CD4-positive, CD25-positive, alpha-beta regulatory T cell (primary cell): ENCODE results near the gene BABAM2. TPM values are rescaled to one million over a fixed set of nuclear protein-coding genes. Genes with fewer than 3 reads are reported as not detected.
A peak's percentile ranks its signal among the peaks of the same experiment; 100 is the strongest.

Experiments used
- ATAC-seq, 2 donors: fragments of 150-1000 bp; cut with Tn5 transposase; one replicate each; pipeline ENCODE4 v1.10.0; 2021; ENCODE audit warnings: low read depth in 2 of 2, moderate number of reproducible peaks in 2 of 2, moderate library complexity in 1 of 2
- DNase-seq, 3 donors: peaks; one replicate each; pipeline versions ENCODE4 v3.0.0 to v3.0.0-alpha.2; 2012 to 2022; ENCODE audit warnings: mixed read lengths in 1 of 3
- H3K27ac ChIP-seq: one replicate; pipeline ENCODE4 v1.7.0; 2013; ENCODE audit warnings: mild to moderate bottlenecking, low read length; ENCODE audit not compliant: insufficient read depth, poor library complexity, severe bottlenecking
- H3K27me3 ChIP-seq: one replicate; pipeline ENCODE4 v1.7.0; 2013; ENCODE audit warnings: low read length; ENCODE audit not compliant: control insufficient read depth, insufficient read depth
- H3K36me3 ChIP-seq: one replicate; pipeline ENCODE4 v1.7.0; 2013; ENCODE audit warnings: mild to moderate bottlenecking, low read length, moderate library complexity; ENCODE audit not compliant: control insufficient read depth, insufficient read depth
- H3K4me1 ChIP-seq: 2 replicates; pipeline ENCODE4 v1.7.0; 2013; ENCODE audit warnings: mild to moderate bottlenecking, low read length; ENCODE audit not compliant: insufficient read depth, control insufficient read depth, poor library complexity, severe bottlenecking
- H3K4me3 ChIP-seq: one replicate; pipeline ENCODE4 v1.7.0; 2013; ENCODE audit warnings: low read depth, mild to moderate bottlenecking, low read length, moderate library complexity
- H3K9me3 ChIP-seq, 2 experiments: 1 replicate in 1 of 2; 2 replicates in 1 of 2; pipeline ENCODE4 v1.7.0; 2013; ENCODE audit warnings: low read length in 2 of 2, mild to moderate bottlenecking in 1 of 2, moderate library complexity in 1 of 2; ENCODE audit not compliant: control insufficient read depth in 2 of 2
- H3K27ac Mint-ChIP-seq, 3 donors: one replicate each; pipeline ENCODE4 v1.8.0; 2020 to 2022; ENCODE audit warnings: mild to moderate bottlenecking in 3 of 3, mixed read lengths in 3 of 3, moderate library complexity in 2 of 3
- H3K27me3 Mint-ChIP-seq: one replicate; pipeline ENCODE4 v1.8.0; 2022; ENCODE audit warnings: mild to moderate bottlenecking, mixed read lengths
- H3K36me3 Mint-ChIP-seq: one replicate; pipeline ENCODE4 v1.8.0; 2020; ENCODE audit warnings: mixed read lengths
- H3K4me1 Mint-ChIP-seq, 4 donors: one replicate each; pipeline ENCODE4 v1.8.0; 2020 to 2022; ENCODE audit warnings: mixed read lengths in 4 of 4, mild to moderate bottlenecking in 1 of 4
- H3K4me3 Mint-ChIP-seq, 4 donors: one replicate each; pipeline ENCODE4 v1.8.0; 2020 to 2022; ENCODE audit warnings: mild to moderate bottlenecking in 4 of 4, mixed read lengths in 4 of 4, moderate library complexity in 3 of 4
- H3K9me3 Mint-ChIP-seq, 7 donors: one replicate each; pipeline ENCODE4 v1.8.0; 2020 to 2022; ENCODE audit warnings: mixed read lengths in 7 of 7, mild to moderate bottlenecking in 3 of 7, moderate library complexity in 2 of 7
- polyA plus RNA-seq, 4 donors: library from polyadenylated mRNA; unstranded; fragments of 300-500 nt; fragmentation: Illumina TruSeq; gene quantifications; one replicate each; pipeline ENCODE4 v1.2.3, GENCODE V29; 2021
- total RNA-seq: library from RNA; stranded (reverse); gene quantifications from one replicate; pipeline ENCODE4 v1.2.3, GENCODE V29; 2022

The BABAM2 gene
- total and polyA plus RNA-seq, 5 donors from 2014 or later = 42.9 to 70.0 (median 58.5) TPM

GRCh38 chr2:28350791-28351285 is 460.3 kb downstream of the BABAM2 start:
- Histone ChIP-seq H3K36me3 (no peaks in the 10 kb centered on the region), H3K4me1 (peaks cover 30% of the 10 kb centered on the region), H3K27ac (no peak overlapping the region), H3K27me3 (no peaks in the 10 kb centered on the region), H3K9me3 (no peaks in the 10 kb centered on the region), H3K4me3 (no peak overlapping the region)
- peaks cover 4% of the 10 kb centered on the region for H3K36me3 Mint-ChIP-seq
- no peaks in the 10 kb centered on the region for H3K9me3 Mint-ChIP-seq
- no peak for ATAC-seq
- H3K27ac Mint-ChIP-seq = peak overlapping the region in 1 of 3 donors; percentile 14
- no peak overlapping the region for H3K4me3 Mint-ChIP-seq
- peaks cover 5% of the 10 kb centered on the region for H3K27me3 Mint-ChIP-seq
- peaks cover 6 to 43% (median 17%) of the 10 kb centered on the region in 4 donors for H3K4me1 Mint-ChIP-seq
- DNase-seq = no peak

GRCh38 chr2:28351621-28352020 is 461.1 kb downstream of the BABAM2 start:
- peaks cover 4% of the 10 kb centered on the region for H3K36me3 Mint-ChIP-seq
- no peak overlapping the region for H3K4me3 ChIP-seq
- H3K9me3 Mint-ChIP-seq = no peaks in the 10 kb centered on the region
- no peaks in the 10 kb centered on the region for H3K27me3 ChIP-seq
- no peak overlapping the region for H3K27ac Mint-ChIP-seq
- no peak overlapping the region for H3K27ac ChIP-seq
- ATAC-seq (no peak), DNase-seq (no peak)
- no peaks in the 10 kb centered on the region for H3K36me3 ChIP-seq
- H3K4me1 Mint-ChIP-seq = peaks cover 6 to 41% (median 17%) of the 10 kb centered on the region in 4 donors
- H3K9me3 ChIP-seq = no peaks in the 10 kb centered on the region
- no peak overlapping the region for H3K4me3 Mint-ChIP-seq
- H3K27me3 Mint-ChIP-seq = peaks cover 5% of the 10 kb centered on the region
- peaks cover 30% of the 10 kb centered on the region for H3K4me1 ChIP-seq

GRCh38 chr2:28352104-28352503 is 461.6 kb downstream of the BABAM2 start:
- Mint-ChIP-seq H3K9me3 (no peaks in the 10 kb centered on the region), H3K27ac (no peak overlapping the region)
- no peaks in the 10 kb centered on the region for H3K27me3 ChIP-seq

GRCh38 chr2:28352610-28353195 is 462.2 kb downstream of the BABAM2 start:
- Histone ChIP-seq H3K27me3 (no peaks in the 10 kb centered on the region), H3K36me3 (no peaks in the 10 kb centered on the region), H3K4me3 (no peak overlapping the region), H3K9me3 (no peaks in the 10 kb centered on the region), H3K4me1 (peaks cover 23% of the 10 kb centered on the region), H3K27ac (no peak overlapping the region)
- DNase-seq = no peak
- Mint-ChIP-seq H3K4me1 (peaks cover 4 to 35% (median 16%) of the 10 kb centered on the region in 4 donors), H3K9me3 (no peaks in the 10 kb centered on the region), H3K27ac (no peak overlapping the region), H3K36me3 (peaks cover 4% of the 10 kb centered on the region), H3K4me3 (no peak overlapping the region), H3K27me3 (peaks cover 5% of the 10 kb centered on the region)
- no peak for ATAC-seq

More at GRCh38 chr2:28352104-28352503, 461.6 kb downstream of the BABAM2 start:
- peaks cover 29% of the 10 kb centered on the region for H3K4me1 ChIP-seq
- Mint-ChIP-seq H3K27me3 (peaks cover 5% of the 10 kb centered on the region), H3K4me1 (peaks cover 6 to 39% (median 17%) of the 10 kb centered on the region in 4 donors), H3K36me3 (peaks cover 4% of the 10 kb centered on the region), H3K4me3 (no peak overlapping the region)
- no peak overlapping the region for H3K4me3 ChIP-seq
- DNase-seq = no peak
- H3K9me3 ChIP-seq = no peaks in the 10 kb centered on the region
- H3K27ac ChIP-seq = no peak overlapping the region
- no peaks in the 10 kb centered on the region for H3K36me3 ChIP-seq
- no peak for ATAC-seq

- no peaks in the 10 kb centered on the region for H3K9me3 ChIP-seq
- Mint-ChIP-seq H3K27me3 (peaks cover 12% of the 10 kb centered on the region), H3K4me3 (no peak overlapping the region), H3K4me1 (peaks cover 7 to 39% (median 17%) of the 10 kb centered on the region in 4 donors), H3K27ac (peak overlapping the region; percentile 11 to 56 (median 51)), H3K36me3 (no peaks in the 10 kb centered on the region), H3K9me3 (peaks cover 0 to 1% (median 0%) of the 10 kb centered on the region in 7 donors)
- H3K4me3 ChIP-seq = no peak overlapping the region
- H3K36me3 ChIP-seq = no peaks in the 10 kb centered on the region
- H3K4me1 ChIP-seq = peaks cover 24% of the 10 kb centered on the region
- ATAC-seq (no peak), DNase-seq (no peak)
- H3K27ac ChIP-seq = no peak overlapping the region
- H3K27me3 ChIP-seq = no peaks in the 10 kb centered on the region
Observed at GRCh38 chr2:28354920-28355520, 464.5 kb downstream of the BABAM2 start.

- Mint-ChIP-seq H3K4me1 (peaks cover 7 to 43% (median 19%) of the 10 kb centered on the region in 4 donors), H3K27ac (peak overlapping the region in 2 of 3 donors; percentile 51 to 67), H3K9me3 (peaks cover 0 to 1% (median 0%) of the 10 kb centered on the region in 7 donors), H3K36me3 (no peaks in the 10 kb centered on the region), H3K4me3 (peak overlapping the region in 1 of 4 donors; percentile 60), H3K27me3 (peaks cover 12% of the 10 kb centered on the region)
- Histone ChIP-seq H3K27ac (no peak overlapping the region), H3K9me3 (no peaks in the 10 kb centered on the region), H3K4me3 (no peak overlapping the region), H3K36me3 (no peaks in the 10 kb centered on the region), H3K4me1 (peaks cover 30% of the 10 kb centered on the region), H3K27me3 (no peaks in the 10 kb centered on the region)
- no peak for ATAC-seq
- DNase-seq = no peak
Observed at GRCh38 chr2:28355521-28356094, 465.1 kb downstream of the BABAM2 start.

GRCh38 chr2:28356095-28356911 is 465.8 kb downstream of the BABAM2 start:
- ATAC-seq = no peak
- H3K9me3 Mint-ChIP-seq = peaks cover 0 to 1% (median 0%) of the 10 kb centered on the region in 7 donors

More at GRCh38 chr2:28356095-28356911, 465.8 kb downstream of the BABAM2 start:
- peak overlapping the region in 1 of 4 donors; percentile 60 for H3K4me3 Mint-ChIP-seq
- peak overlapping the region in 2 of 3 donors; percentile 67 to 69 for H3K27ac Mint-ChIP-seq
- H3K36me3 Mint-ChIP-seq = no peaks in the 10 kb centered on the region
- Histone ChIP-seq H3K27ac (no peak overlapping the region), H3K27me3 (no peaks in the 10 kb centered on the region), H3K9me3 (no peaks in the 10 kb centered on the region), H3K4me3 (no peak overlapping the region), H3K4me1 (peaks cover 37% of the 10 kb centered on the region), H3K36me3 (no peaks in the 10 kb centered on the region)
- peaks cover 12% of the 10 kb centered on the region for H3K27me3 Mint-ChIP-seq
- peak in 1 of 3 donors; percentile 15 for DNase-seq
- peaks cover 7 to 49% (median 23%) of the 10 kb centered on the region in 4 donors for H3K4me1 Mint-ChIP-seq
